Stomach (tissue), 9 donors: Measurements from ENCODE around the gene MB21D2. TPM values are rescaled to one million over a fixed set of nuclear protein-coding genes. Genes with fewer than 3 reads are reported as not detected.

Source experiments
- DNase-seq, 2 donors: peaks; one replicate each; pipeline versions ENCODE4 v3.0.0 to v3.0.0-alpha.2; 2013 to 2019
- H3K27ac ChIP-seq, 5 donors: fragments of 200-600 bp in 4 of 5; sonication (generic) in 4 of 5; one replicate each; pipeline ENCODE4 v1.5.1; 2013 to 2019; ENCODE audit warnings: mild to moderate bottlenecking in 1 of 5, moderate library complexity in 1 of 5
- H3K27me3 ChIP-seq, 3 donors: fragments of 200-600 bp; sonication (generic); one replicate each; pipeline ENCODE4 v1.5.1; 2017 to 2019; ENCODE audit warnings: mixed run types in 1 of 3
- H3K36me3 ChIP-seq, 4 donors: fragments of 200-600 bp; sonication (generic); 1 replicate in 3 of 4; 2 replicates in 1 of 4; pipeline ENCODE4 v1.5.1; 2016 to 2019
- H3K4me1 ChIP-seq, 4 donors: fragments of 200-600 bp; sonication (generic); one replicate each; pipeline ENCODE4 v1.5.1; 2016 to 2019
- H3K4me3 ChIP-seq, 4 donors: fragments of 200-600 bp; sonication (generic) in 3 of 4; one replicate each; pipeline ENCODE4 v1.5.1; 2016 to 2019; ENCODE audit warnings: mild to moderate bottlenecking in 1 of 4
- H3K9me3 ChIP-seq, 4 donors: fragments of 200-600 bp; sonication (generic); one replicate each; pipeline ENCODE4 v1.5.1; 2016 to 2019
- EP300 ChIP-seq: sonication (generic); formaldehyde crosslinking; IDR thresholded peaks from one replicate; pipeline ENCODE4 v1.6.1; 2017; ENCODE audit warnings: antibody characterized with exemption
- POLR2A ChIP-seq, 4 donors: fragments of 450-650 bp; IDR thresholded peaks; one replicate each; pipeline ENCODE4 v1.6.1; 2016; ENCODE audit warnings: antibody characterized with exemption in 4 of 4, control low read depth in 2 of 4, mild to moderate bottlenecking in 1 of 4, moderate library complexity in 1 of 4
- POLR2AphosphoS5 ChIP-seq, 3 donors: sonication (generic); formaldehyde crosslinking; IDR thresholded peaks; one replicate each; pipeline ENCODE4 v1.6.1; 2016; ENCODE audit warnings: antibody characterized with exemption in 3 of 3
- WGBS, 5 donors: extraction: QIAGEN DNeasy Blood & Tissue Kit in 3 of 5; methylation state at CpG; one replicate each; pipeline versions ENCODE4 v1.1.5 to v1.1.7; 2013 to 2018; 5-methylcytosine and 5-hydroxymethylcytosine counted together
- intact Hi-C: fragments of 100-400 bp; cut with DNase I; formaldehyde crosslinking; loops from one replicate; pipeline ENCODE4 v1.15.1; 2023; ENCODE audit warnings: low total_unique reads
- polyA plus RNA-seq, 3 donors: library from polyadenylated mRNA; stranded (reverse); fragments of 200-250 nt; gene quantifications; one replicate each; pipeline ENCODE4 v1.2.3, GENCODE V29; 2013
- total RNA-seq, 5 donors: library from RNA; depleted of rRNA; stranded (reverse); fragments of >200 nt; gene quantifications; one replicate each; pipeline versions ENCODE4 v1.1.0 to v1.2.3, GENCODE V29; 2014 to 2016
- TF ChIP-seq, protein P1 (sequence below), 7 experiments: fragments of 450-650 bp in 4 of 7; fragments of 200-600 bp in 3 of 7; sonication (generic) in 3 of 7; IDR thresholded peaks; one replicate each; pipeline ENCODE4 v1.5.1; 2016 to 2019; ENCODE audit warnings: antibody characterized with exemption in 7 of 7, control low read depth in 2 of 7, mild to moderate bottlenecking in 1 of 7
- donor health status: healthy with polysubstance abuse.
- donor health status: Bipolar disorder and iron deficiency.
- donor health status: healthy.

MB21D2 gene
- total and polyA plus RNA-seq, 8 donors = 0.45 to 15.1 (median 2.0) TPM

DNA sequence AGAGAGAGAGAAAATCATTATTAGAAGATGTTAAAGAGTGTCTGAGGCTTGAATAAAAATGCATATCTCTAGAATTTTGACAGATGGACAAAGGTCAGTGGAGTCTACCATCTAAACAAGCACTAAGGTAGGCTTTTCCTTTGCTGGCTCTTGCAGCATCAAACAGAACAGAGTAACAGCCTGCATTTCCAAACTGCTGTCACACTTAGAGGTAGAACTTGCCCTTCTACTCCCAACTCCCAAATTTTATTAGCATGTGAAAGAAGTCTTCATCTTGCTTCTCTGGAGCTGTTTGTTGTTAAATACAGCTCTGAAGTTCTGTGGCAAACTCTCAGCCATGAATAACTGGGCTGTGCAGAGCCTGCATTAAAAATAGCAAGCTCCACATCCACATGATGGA, 4.1 kb upstream of the MB21D2 start:
- no peak for DNase-seq
- no peaks in the 10 kb centered on the region for H3K9me3 ChIP-seq
- H3K4me1 ChIP-seq = peaks cover 4 to 27% (median 12%) of the 10 kb centered on the region in 4 donors
- intact Hi-C loops = no loop called here
- TF ChIP-seq, protein P1, sequence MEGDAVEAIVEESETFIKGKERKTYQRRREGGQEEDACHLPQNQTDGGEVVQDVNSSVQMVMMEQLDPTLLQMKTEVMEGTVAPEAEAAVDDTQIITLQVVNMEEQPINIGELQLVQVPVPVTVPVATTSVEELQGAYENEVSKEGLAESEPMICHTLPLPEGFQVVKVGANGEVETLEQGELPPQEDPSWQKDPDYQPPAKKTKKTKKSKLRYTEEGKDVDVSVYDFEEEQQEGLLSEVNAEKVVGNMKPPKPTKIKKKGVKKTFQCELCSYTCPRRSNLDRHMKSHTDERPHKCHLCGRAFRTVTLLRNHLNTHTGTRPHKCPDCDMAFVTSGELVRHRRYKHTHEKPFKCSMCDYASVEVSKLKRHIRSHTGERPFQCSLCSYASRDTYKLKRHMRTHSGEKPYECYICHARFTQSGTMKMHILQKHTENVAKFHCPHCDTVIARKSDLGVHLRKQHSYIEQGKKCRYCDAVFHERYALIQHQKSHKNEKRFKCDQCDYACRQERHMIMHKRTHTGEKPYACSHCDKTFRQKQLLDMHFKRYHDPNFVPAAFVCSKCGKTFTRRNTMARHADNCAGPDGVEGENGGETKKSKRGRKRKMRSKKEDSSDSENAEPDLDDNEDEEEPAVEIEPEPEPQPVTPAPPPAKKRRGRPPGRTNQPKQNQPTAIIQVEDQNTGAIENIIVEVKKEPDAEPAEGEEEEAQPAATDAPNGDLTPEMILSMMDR (IDR thresholded peaks at IDR 0.05) = no peak
- TF ChIP-seq EP300 = no peak
- no peak for TF ChIP-seq POLR2A (IDR thresholded peaks at IDR 0.05)
- no peak for TF ChIP-seq POLR2AphosphoS5 (IDR thresholded peaks at IDR 0.05)
- H3K27me3 ChIP-seq = peaks cover 0 to 14% (median 0%) of the 10 kb centered on the region in 3 donors
- H3K36me3 ChIP-seq = no peaks in the 10 kb centered on the region
- H3K27ac ChIP-seq = no peak overlapping the region
- H3K4me3 ChIP-seq = no peak overlapping the region

DNA sequence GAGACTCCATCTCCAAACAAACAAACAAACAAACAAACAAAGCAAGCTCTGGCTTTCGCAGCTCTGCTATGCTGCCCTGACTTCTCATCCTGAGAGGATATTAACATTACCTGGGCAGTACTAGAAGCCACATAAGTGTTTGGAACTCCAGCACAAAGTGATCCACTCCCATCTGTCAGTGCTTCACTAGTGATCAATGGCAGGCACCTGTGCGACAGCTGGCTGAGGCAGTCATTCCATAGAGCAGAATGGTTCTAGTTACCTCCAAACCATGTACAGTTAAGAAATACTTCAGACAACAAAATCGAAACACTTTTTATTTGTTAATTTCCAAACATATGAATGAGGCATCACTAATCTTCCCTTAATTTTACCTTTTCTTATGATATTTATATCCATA, 2.8 kb upstream of the MB21D2 start:
- intact Hi-C loops = no loop called here
- Histone ChIP-seq H3K27ac (no peak overlapping the region), H3K36me3 (no peaks in the 10 kb centered on the region), H3K27me3 (peaks cover 0 to 28% (median 0%) of the 10 kb centered on the region in 3 donors), H3K9me3 (no peaks in the 10 kb centered on the region), H3K4me1 (peaks cover 9 to 39% (median 22%) of the 10 kb centered on the region in 4 donors), H3K4me3 (no peak overlapping the region)
- TF ChIP-seq POLR2A (IDR thresholded peaks at IDR 0.05) = no peak
- TF ChIP-seq POLR2AphosphoS5 (IDR thresholded peaks at IDR 0.05) = no peak
- TF ChIP-seq, protein P1 (IDR thresholded peaks at IDR 0.05) = no peak
- no peak for TF ChIP-seq EP300
- 93 to 97% (median 95%) methylated on average over 3 of the region's 3 CpGs for WGBS, 5 donors
- DNase-seq = no peak

DNA sequence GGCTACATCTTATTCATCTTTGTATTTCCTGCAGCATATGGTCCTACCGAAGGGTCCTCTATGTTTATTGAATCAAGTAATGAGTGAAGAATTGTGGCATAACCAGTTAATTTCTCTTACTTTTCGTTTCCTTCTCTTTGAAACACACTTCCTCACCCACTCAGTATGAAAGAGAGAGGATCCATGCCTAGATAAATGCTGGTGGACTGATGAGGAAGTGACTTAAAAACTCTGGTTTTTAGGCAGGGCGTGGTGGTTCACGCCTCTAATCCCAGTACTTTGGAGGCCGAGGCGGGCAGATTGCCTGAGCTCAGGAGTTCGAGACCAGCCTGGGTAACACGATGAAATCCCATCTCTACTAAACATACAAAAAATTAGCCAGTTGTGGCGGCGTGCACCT, 2.2 kb upstream of the MB21D2 start:
- Histone ChIP-seq H3K27ac (no peak overlapping the region), H3K9me3 (no peaks in the 10 kb centered on the region), H3K4me3 (no peak overlapping the region), H3K27me3 (peaks cover 0 to 33% (median 0%) of the 10 kb centered on the region in 3 donors), H3K4me1 (peaks cover 9 to 44% (median 22%) of the 10 kb centered on the region in 4 donors), H3K36me3 (no peaks in the 10 kb centered on the region)
- intact Hi-C loops = loop anchor here (10.0 kb wide), 1 partner anchor 95 kb away; no protein-coding TSS in a partner anchor
- no peak for DNase-seq
- no peak for TF ChIP-seq POLR2AphosphoS5 (IDR thresholded peaks at IDR 0.05)
- TF ChIP-seq POLR2A (IDR thresholded peaks at IDR 0.05) = no peak
- no peak for TF ChIP-seq EP300
- TF ChIP-seq, protein P1 (IDR thresholded peaks at IDR 0.05) = no peak
- 80 to 90% (median 85%) methylated on average over 9 to 10 of the region's 10 CpGs for WGBS, 5 donors

DNA sequence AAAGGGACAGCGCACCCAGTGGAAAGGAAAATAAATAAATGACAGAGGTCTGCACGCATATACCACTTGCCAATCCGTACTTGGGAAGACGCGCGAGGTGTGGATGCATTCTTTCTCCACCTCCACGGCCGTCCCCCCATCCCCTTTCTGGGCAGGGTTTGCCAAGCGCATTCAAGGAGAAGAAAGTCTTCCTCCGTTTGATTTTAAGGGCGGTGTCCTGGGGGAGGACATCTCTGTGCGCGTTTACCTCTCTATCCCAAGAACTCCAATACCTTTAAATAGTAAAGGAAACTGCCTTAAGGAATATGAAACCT, 576 bp upstream of the MB21D2 start:
- H3K9me3 ChIP-seq = no peaks in the 10 kb centered on the region
- H3K27me3 ChIP-seq = peaks cover 0 to 34% (median 0%) of the 10 kb centered on the region in 3 donors
- 1 to 4% (median 2%) methylated on average over 13 of the region's 13 CpGs for WGBS, 5 donors
- no peaks in the 10 kb centered on the region for H3K36me3 ChIP-seq
- TF ChIP-seq EP300 = no peak
- no peak for TF ChIP-seq POLR2A (IDR thresholded peaks at IDR 0.05)
- TF ChIP-seq, protein P1 (IDR thresholded peaks at IDR 0.05) = no peak
- TF ChIP-seq POLR2AphosphoS5 (IDR thresholded peaks at IDR 0.05) = no peak
- H3K4me3 ChIP-seq = peak overlapping the region; percentile 63 to 75 (median 73)
- intact Hi-C loops = loop anchor here (10.0 kb wide), 1 partner anchor 93 kb away; no protein-coding TSS in a partner anchor
- H3K27ac ChIP-seq = peak overlapping the region; percentile 82 to 94 (median 91)
- DNase-seq = no peak
- H3K4me1 ChIP-seq = peaks cover 9 to 52% (median 22%) of the 10 kb centered on the region in 4 donors
